ENCODE data around the gene XRCC2. TPM values are rescaled to one million over a fixed set of nuclear protein-coding genes. Genes with fewer than 3 reads are reported as not detected.

The XRCC2 gene
- total RNA-seq, 2 donors from 2014 or later = 1.3 to 7.3 TPM

- no peaks in the 10 kb centered on the region for H3K27me3 ChIP-seq
- no peaks in the 10 kb centered on the region for H3K9me3 ChIP-seq
- H3K36me3 ChIP-seq = no peaks in the 10 kb centered on the region
- no peak overlapping the region for H3K9ac ChIP-seq (ENCODE audit: low read depth in 2 of 2, low read length in 2 of 2)
- no peaks in the 10 kb centered on the region for H3K4me1 ChIP-seq
- H3K4me3 ChIP-seq = no peak overlapping the region
- DNase-seq = no peak
- TF ChIP-seq CTCF (IDR thresholded peaks at IDR 0.05) = no peak
- intact Hi-C loops (cut with DNase I) = no loop called here
- no peak overlapping the region for H3K27ac ChIP-seq
Measured at GRCh38 chr7:152621426-152621825, 54.5 kb downstream of the XRCC2 start.

GRCh38 chr7:152619027-152619739 lies 56.8 kb downstream of the XRCC2 start:
- Histone ChIP-seq H3K9ac (ENCODE audit: low read depth in 2 of 2, low read length in 2 of 2) (no peak overlapping the region), H3K27me3 (no peaks in the 10 kb centered on the region), H3K36me3 (no peaks in the 10 kb centered on the region), H3K27ac (no peak overlapping the region), H3K9me3 (no peaks in the 10 kb centered on the region), H3K4me3 (no peak overlapping the region), H3K4me1 (no peaks in the 10 kb centered on the region)
- TF ChIP-seq CTCF (IDR thresholded peaks at IDR 0.05) = no peak
- intact Hi-C loops (cut with DNase I) = no loop called here
- no peak for DNase-seq

GRCh38 chr7:152618427-152618826 lies 57.5 kb downstream of the XRCC2 start:
- Histone ChIP-seq H3K9me3 (no peaks in the 10 kb centered on the region), H3K27ac (no peak overlapping the region), H3K9ac (ENCODE audit: low read depth in 2 of 2, low read length in 2 of 2) (no peak overlapping the region), H3K27me3 (no peaks in the 10 kb centered on the region), H3K4me3 (no peak overlapping the region), H3K4me1 (no peaks in the 10 kb centered on the region), H3K36me3 (no peaks in the 10 kb centered on the region)
- DNase-seq = no peak
- TF ChIP-seq CTCF (IDR thresholded peaks at IDR 0.05) = no peak
- intact Hi-C loops (cut with DNase I) = no loop called here

GRCh38 chr7:152617056-152617455 lies 58.9 kb downstream of the XRCC2 start:
- H3K27ac ChIP-seq = no peak overlapping the region
- TF ChIP-seq CTCF (IDR thresholded peaks at IDR 0.05) = no peak
- no peak for DNase-seq
- no peaks in the 10 kb centered on the region for H3K27me3 ChIP-seq
- no peaks in the 10 kb centered on the region for H3K36me3 ChIP-seq
- no peaks in the 10 kb centered on the region for H3K9me3 ChIP-seq
- H3K9ac ChIP-seq (ENCODE audit: low read depth in 2 of 2, low read length in 2 of 2) = no peak overlapping the region
- H3K4me1 ChIP-seq = no peaks in the 10 kb centered on the region
- H3K4me3 ChIP-seq = no peak overlapping the region
- intact Hi-C loops (cut with DNase I) = no loop called here

- intact Hi-C loops (cut with DNase I) = no loop called here
- Histone ChIP-seq H3K27ac (no peak overlapping the region), H3K4me1 (no peaks in the 10 kb centered on the region), H3K9me3 (no peaks in the 10 kb centered on the region), H3K36me3 (no peaks in the 10 kb centered on the region), H3K27me3 (no peaks in the 10 kb centered on the region), H3K9ac (ENCODE audit: low read depth in 2 of 2, low read length in 2 of 2) (no peak overlapping the region), H3K4me3 (no peak overlapping the region)
- TF ChIP-seq CTCF (IDR thresholded peaks at IDR 0.05) = no peak
- no peak for DNase-seq
Measured at GRCh38 chr7:152615031-152615741, 60.8 kb downstream of the XRCC2 start.
